Mesothelial cell of epicardium (in vitro differentiated cells): ENCODE results near the gene RPA1. TPM values are rescaled to one million over a fixed set of nuclear protein-coding genes. Genes with fewer than 3 reads are reported as not detected.

ENCODE experiments used
- DNase-seq, 2 experiments: peaks; one replicate each; pipeline ENCODE4 v3.0.0; 2021; ENCODE audit warnings: low spot score in 2 of 2; ENCODE audit not compliant: unreplicated experiment in 2 of 2
- H3K27ac Mint-ChIP-seq: 2 replicates; pipeline ENCODE4 v1.8.0; 2021; ENCODE audit warnings: mixed read lengths
- H3K27me3 Mint-ChIP-seq: 2 replicates; pipeline ENCODE4 v1.8.0; 2021; ENCODE audit warnings: low read depth, mixed read lengths
- H3K36me3 Mint-ChIP-seq: 2 replicates; pipeline ENCODE4 v1.8.0; 2021; ENCODE audit warnings: mixed read lengths
- H3K4me1 Mint-ChIP-seq: 2 replicates; pipeline ENCODE4 v1.8.0; 2021; ENCODE audit warnings: mixed read lengths
- H3K4me3 Mint-ChIP-seq: 2 replicates; pipeline ENCODE4 v1.8.0; 2021; ENCODE audit warnings: mild to moderate bottlenecking, moderate library complexity, mixed read lengths
- H3K9me3 Mint-ChIP-seq: 2 replicates; pipeline ENCODE4 v1.8.0; 2021; ENCODE audit warnings: mixed read lengths
- CTCF ChIP-seq: fragments of 200-600 bp; sonication (generic); IDR thresholded peaks from one replicate; pipeline ENCODE4 v1.5.0; 2021; ENCODE audit warnings: antibody characterized with exemption; ENCODE audit not compliant: unreplicated experiment
- total RNA-seq: library from RNA; stranded (reverse); gene quantifications from 3 replicates; pipeline ENCODE4 v1.2.1, GENCODE V29; 2021

Gene RPA1
- total RNA-seq, 1 donor from 2014 or later: 94.2 TPM

GRCh38 chr17:1871756-1872155, 42.0 kb downstream of the RPA1 start:
- no peak overlapping the region for H3K4me3 Mint-ChIP-seq
- H3K9me3 Mint-ChIP-seq: no peaks in the 10 kb centered on the region
- no peak for DNase-seq
- no peaks in the 10 kb centered on the region for H3K4me1 Mint-ChIP-seq
- H3K36me3 Mint-ChIP-seq: peaks cover 15% of the 10 kb centered on the region
- no peak for TF ChIP-seq CTCF
- H3K27ac Mint-ChIP-seq: no peak overlapping the region
- no peaks in the 10 kb centered on the region for H3K27me3 Mint-ChIP-seq

- Mint-ChIP-seq H3K27me3 (no peaks in the 10 kb centered on the region), H3K4me1 (no peaks in the 10 kb centered on the region), H3K27ac (no peak overlapping the region), H3K9me3 (no peaks in the 10 kb centered on the region), H3K4me3 (no peak overlapping the region), H3K36me3 (peaks cover 18% of the 10 kb centered on the region)
- no peak for TF ChIP-seq CTCF
- DNase-seq: no peak
Observed at GRCh38 chr17:1872254-1872653, 42.4 kb downstream of the RPA1 start.

GRCh38 chr17:1872976-1873375, 43.2 kb downstream of the RPA1 start:
- no peak for DNase-seq
- H3K4me3 Mint-ChIP-seq: no peak overlapping the region
- H3K27me3 Mint-ChIP-seq: no peaks in the 10 kb centered on the region
- no peaks in the 10 kb centered on the region for H3K9me3 Mint-ChIP-seq
- no peak for TF ChIP-seq CTCF
- no peaks in the 10 kb centered on the region for H3K4me1 Mint-ChIP-seq
- H3K27ac Mint-ChIP-seq: no peak overlapping the region
- H3K36me3 Mint-ChIP-seq: peaks cover 21% of the 10 kb centered on the region

- no peak overlapping the region for H3K27ac Mint-ChIP-seq
- H3K4me1 Mint-ChIP-seq: no peaks in the 10 kb centered on the region
- TF ChIP-seq CTCF: no peak
- H3K9me3 Mint-ChIP-seq: no peaks in the 10 kb centered on the region
- no peak overlapping the region for H3K4me3 Mint-ChIP-seq
- peaks cover 21% of the 10 kb centered on the region for H3K36me3 Mint-ChIP-seq
- DNase-seq: no peak
- no peaks in the 10 kb centered on the region for H3K27me3 Mint-ChIP-seq
Observed at GRCh38 chr17:1873418-1873817, 43.6 kb downstream of the RPA1 start.

GRCh38 chr17:1875597-1875996, 45.8 kb downstream of the RPA1 start:
- Mint-ChIP-seq H3K27me3 (no peaks in the 10 kb centered on the region), H3K36me3 (peaks cover 29% of the 10 kb centered on the region), H3K4me1 (no peaks in the 10 kb centered on the region), H3K9me3 (no peaks in the 10 kb centered on the region), H3K4me3 (no peak overlapping the region), H3K27ac (no peak overlapping the region)
- DNase-seq: no peak
- no peak for TF ChIP-seq CTCF

- H3K4me1 Mint-ChIP-seq: no peaks in the 10 kb centered on the region
- H3K4me3 Mint-ChIP-seq: no peak overlapping the region
- no peak overlapping the region for H3K27ac Mint-ChIP-seq
- no peak for TF ChIP-seq CTCF
- H3K9me3 Mint-ChIP-seq: no peaks in the 10 kb centered on the region
- DNase-seq: no peak
- no peaks in the 10 kb centered on the region for H3K27me3 Mint-ChIP-seq
- H3K36me3 Mint-ChIP-seq: peaks cover 31% of the 10 kb centered on the region
Observed at GRCh38 chr17:1878419-1879121, 48.8 kb downstream of the RPA1 start.
